ENCODE results near the gene RSPO1. TPM values are rescaled to one million over a fixed set of nuclear protein-coding genes. Genes with fewer than 3 reads are reported as not detected.

RSPO1 gene
- polyA plus RNA-seq, 1 of the 3 experiments (the other 2 are of a cell fraction): 0.03 TPM

- no peaks in the 10 kb centered on the region for H3K9me3 ChIP-seq
- TF ChIP-seq USF1 (IDR thresholded peaks at IDR 0.05; ENCODE audit: borderline replicate concordance, low read depth) (no peak), MXI1 (IDR thresholded peaks at IDR 0.05; ENCODE audit: low read depth, low read length) (no peak), NFIC (IDR thresholded peaks at IDR 0.05; ENCODE audit: borderline replicate concordance) (no peak), TAF1 (IDR thresholded peaks at IDR 0.05; ENCODE audit: borderline replicate concordance, low read depth, low read length) (no peak)
- no peaks in the 10 kb centered on the region for H3K27me3 ChIP-seq (ENCODE audit: insufficient read depth)
- no peaks in the 10 kb centered on the region for H3F3A ChIP-seq (replicated peaks; ENCODE audit: insufficient read depth)
- H3K4me1 ChIP-seq (ENCODE audit: control insufficient read depth in 1 of 2, insufficient read depth in 2 of 2, low read depth in 1 of 2, low read length in 1 of 2): no peaks in the 10 kb centered on the region
- H3K79me2 ChIP-seq (ENCODE audit: insufficient read depth): no peaks in the 10 kb centered on the region
- H3K9ac ChIP-seq: no peak overlapping the region
- no peaks in the 10 kb centered on the region for H3K9me2 ChIP-seq
- no peak overlapping the region for H3K27ac ChIP-seq (ENCODE audit: low read depth in 2 of 2, low read length in 1 of 2)
- CTCF ChIA-PET: interaction anchor here (1.0 kb wide), 1 partner anchor 29 kb away, joined by 3 read pairs; no protein-coding TSS in a partner anchor
- POLR2A ChIA-PET: no interaction called here
- no peak overlapping the region for H3K4me3 ChIP-seq (ENCODE audit: low read depth in 2 of 2, low read length in 1 of 2)
- no peaks in the 10 kb centered on the region for H3K36me3 ChIP-seq (replicated peaks in 1 of 2; ENCODE audit: control insufficient read depth in 1 of 2, insufficient read depth in 2 of 2, low read length in 1 of 2)
- no peaks in the 10 kb centered on the region for H4K20me1 ChIP-seq (ENCODE audit: insufficient read depth)
- no peak overlapping the region for H3K4me2 ChIP-seq
- no peak overlapping the region for H2AFZ ChIP-seq (ENCODE audit: low read depth)
- WGBS (ENCODE audit: low lambda C conversion rate): 46% methylated on average over 2 of the region's 2 CpGs
- DNase-seq: no peak
These were observed 18.3 kb upstream of the RSPO1 start for GRCh38 chr1:37652976-37653375.

- ChIA-PET POLR2A (no interaction called here), CTCF (interaction anchor here (1.8 kb wide), 1 partner anchor 48 kb away, joined by 7 read pairs; no protein-coding TSS in a partner anchor)
- no peaks in the 10 kb centered on the region for H3K9me2 ChIP-seq
- H4K20me1 ChIP-seq (ENCODE audit: insufficient read depth): no peaks in the 10 kb centered on the region
- H3F3A ChIP-seq (replicated peaks; ENCODE audit: insufficient read depth): no peaks in the 10 kb centered on the region
- no peaks in the 10 kb centered on the region for H3K9me3 ChIP-seq
- WGBS (ENCODE audit: low lambda C conversion rate): 51% methylated on average over 10 of the region's 10 CpGs
- H3K27ac ChIP-seq (ENCODE audit: low read depth in 2 of 2, low read length in 1 of 2): no peak overlapping the region
- no peak for DNase-seq
- H3K27me3 ChIP-seq (ENCODE audit: insufficient read depth): 0 out of 2 replicates have a peak, but pooled peaks cover 8% of the 10 kb centered on the region
- no peak overlapping the region for H3K4me3 ChIP-seq (ENCODE audit: low read depth in 2 of 2, low read length in 1 of 2)
- no peaks in the 10 kb centered on the region for H3K4me1 ChIP-seq (ENCODE audit: control insufficient read depth in 1 of 2, insufficient read depth in 2 of 2, low read depth in 1 of 2, low read length in 1 of 2)
- H2AFZ ChIP-seq (ENCODE audit: low read depth): no peak overlapping the region
- no peaks in the 10 kb centered on the region for H3K36me3 ChIP-seq (replicated peaks in 1 of 2; ENCODE audit: control insufficient read depth in 1 of 2, insufficient read depth in 2 of 2, low read length in 1 of 2)
- H3K9ac ChIP-seq: no peak overlapping the region
- TF ChIP-seq YY1 (IDR thresholded peaks at IDR 0.05; ENCODE audit: low read depth): no peak
- TF ChIP-seq MEF2A (IDR thresholded peaks at IDR 0.05; ENCODE audit: borderline replicate concordance, low read depth): no peak
- TF ChIP-seq, protein P1, sequence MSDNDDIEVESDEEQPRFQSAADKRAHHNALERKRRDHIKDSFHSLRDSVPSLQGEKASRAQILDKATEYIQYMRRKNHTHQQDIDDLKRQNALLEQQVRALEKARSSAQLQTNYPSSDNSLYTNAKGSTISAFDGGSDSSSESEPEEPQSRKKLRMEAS (IDR thresholded peaks at IDR 0.05; ENCODE audit: low read depth): no peak
- TF ChIP-seq, protein P2, sequence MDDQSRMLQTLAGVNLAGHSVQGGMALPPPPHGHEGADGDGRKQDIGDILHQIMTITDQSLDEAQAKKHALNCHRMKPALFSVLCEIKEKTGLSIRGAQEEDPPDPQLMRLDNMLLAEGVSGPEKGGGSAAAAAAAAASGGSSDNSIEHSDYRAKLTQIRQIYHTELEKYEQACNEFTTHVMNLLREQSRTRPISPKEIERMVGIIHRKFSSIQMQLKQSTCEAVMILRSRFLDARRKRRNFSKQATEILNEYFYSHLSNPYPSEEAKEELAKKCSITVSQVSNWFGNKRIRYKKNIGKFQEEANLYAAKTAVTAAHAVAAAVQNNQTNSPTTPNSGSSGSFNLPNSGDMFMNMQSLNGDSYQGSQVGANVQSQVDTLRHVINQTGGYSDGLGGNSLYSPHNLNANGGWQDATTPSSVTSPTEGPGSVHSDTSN (IDR thresholded peaks at IDR 0.05): no peak
- TF ChIP-seq POLR2AphosphoS5 (IDR thresholded peaks at IDR 0.05; ENCODE audit: low read depth, low read length): no peak
- TF ChIP-seq EZH2phosphoT487 (IDR thresholded peaks at IDR 0.05; ENCODE audit: borderline replicate concordance, low read depth): no peak
- TF ChIP-seq SMC3 (IDR thresholded peaks at IDR 0.05; ENCODE audit: low read depth, low read length): no peak
- TF ChIP-seq REST (IDR thresholded peaks at IDR 0.05; ENCODE audit: low read depth, low read length): no peak
- no peak for TF ChIP-seq RFX5 (IDR thresholded peaks at IDR 0.05; ENCODE audit: low read length)
- TF ChIP-seq TAF1 (IDR thresholded peaks at IDR 0.05; ENCODE audit: borderline replicate concordance, low read depth, low read length): no peak
- no peak overlapping the region for H3K4me2 ChIP-seq
- no peaks in the 10 kb centered on the region for H3K79me2 ChIP-seq (ENCODE audit: insufficient read depth)
These were observed 17.1 kb upstream of the RSPO1 start for GRCh38 chr1:37651803-37652202.
